ENCODE measurements around the gene HMX2. TPM values are rescaled to one million over a fixed set of nuclear protein-coding genes. Genes with fewer than 3 reads are reported as not detected.
A peak's percentile ranks its signal among the peaks of the same experiment; 100 is the strongest.

The HMX2 gene
- total and polyA plus RNA-seq, 2 of the 13 experiments (the other 11 are each of a cell fraction or from before 2014, with no cell fraction given), result not detected

DNA sequence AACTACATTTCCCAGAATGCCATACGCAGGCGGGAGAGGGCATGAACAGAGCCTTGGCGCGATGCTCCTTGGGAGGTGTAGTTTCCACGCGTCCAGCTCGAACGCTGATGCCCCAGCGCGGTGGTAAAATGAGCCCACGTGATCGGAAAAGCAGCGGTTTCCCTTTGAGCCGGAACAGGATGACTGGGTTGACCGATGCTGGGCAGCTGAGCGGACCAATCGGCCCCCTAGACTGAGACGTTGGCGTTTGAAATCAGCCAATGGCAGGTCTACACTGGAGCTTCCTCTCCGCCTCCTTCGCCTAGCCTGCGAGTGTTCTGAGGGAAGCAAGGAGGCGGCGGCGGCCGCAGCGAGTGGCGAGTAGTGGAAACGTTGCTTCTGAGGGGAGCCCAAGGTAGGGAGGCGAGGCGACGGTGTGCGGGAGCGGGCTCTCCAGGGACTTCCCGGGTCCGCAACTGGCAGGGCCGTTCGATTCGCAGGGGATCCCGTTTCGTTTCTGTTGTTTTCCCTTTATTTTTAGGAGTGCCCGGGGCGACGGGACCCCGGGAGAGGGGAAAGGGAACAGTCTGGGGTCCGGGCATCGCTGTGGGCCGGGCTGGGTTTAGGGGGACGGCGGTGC, 6.3 kb downstream of the HMX2 start, which contains the start of gene BUB3 (continued):
- peak; percentile 77 for TF ChIP-seq AGO2 (optimal IDR thresholded peaks at IDR 0.05; ENCODE audit: low read depth, low read length)
- TF ChIP-seq, protein P1, sequence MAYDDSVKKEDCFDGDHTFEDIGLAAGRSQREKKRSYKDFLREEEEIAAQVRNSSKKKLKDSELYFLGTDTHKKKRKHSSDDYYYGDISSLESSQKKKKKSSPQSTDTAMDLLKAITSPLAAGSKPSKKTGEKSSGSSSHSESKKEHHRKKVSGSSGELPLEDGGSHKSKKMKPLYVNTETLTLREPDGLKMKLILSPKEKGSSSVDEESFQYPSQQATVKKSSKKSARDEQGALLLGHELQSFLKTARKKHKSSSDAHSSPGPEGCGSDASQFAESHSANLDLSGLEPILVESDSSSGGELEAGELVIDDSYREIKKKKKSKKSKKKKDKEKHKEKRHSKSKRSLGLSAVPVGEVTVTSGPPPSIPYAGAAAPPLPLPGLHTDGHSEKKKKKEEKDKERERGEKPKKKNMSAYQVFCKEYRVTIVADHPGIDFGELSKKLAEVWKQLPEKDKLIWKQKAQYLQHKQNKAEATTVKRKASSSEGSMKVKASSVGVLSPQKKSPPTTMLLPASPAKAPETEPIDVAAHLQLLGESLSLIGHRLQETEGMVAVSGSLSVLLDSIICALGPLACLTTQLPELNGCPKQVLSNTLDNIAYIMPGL (CRISPR knock-in tag; IDR thresholded peaks at IDR 0.05; ENCODE audit: borderline replicate concordance in 1 of 2, low read depth in 1 of 2), result peak in 1 of 2 experiments; percentile 38; a peak in 3 of 4 replicates
- peak; percentile 99 for TF ChIP-seq THAP11 (CRISPR knock-in tag; IDR thresholded peaks at IDR 0.05)
- TF ChIP-seq SMAD9 (CRISPR knock-in tag; IDR thresholded peaks at IDR 0.05), result no peak
- TF ChIP-seq MIXL1 (CRISPR knock-in tag; IDR thresholded peaks at IDR 0.05), result no peak
- TF ChIP-seq, protein P2, sequence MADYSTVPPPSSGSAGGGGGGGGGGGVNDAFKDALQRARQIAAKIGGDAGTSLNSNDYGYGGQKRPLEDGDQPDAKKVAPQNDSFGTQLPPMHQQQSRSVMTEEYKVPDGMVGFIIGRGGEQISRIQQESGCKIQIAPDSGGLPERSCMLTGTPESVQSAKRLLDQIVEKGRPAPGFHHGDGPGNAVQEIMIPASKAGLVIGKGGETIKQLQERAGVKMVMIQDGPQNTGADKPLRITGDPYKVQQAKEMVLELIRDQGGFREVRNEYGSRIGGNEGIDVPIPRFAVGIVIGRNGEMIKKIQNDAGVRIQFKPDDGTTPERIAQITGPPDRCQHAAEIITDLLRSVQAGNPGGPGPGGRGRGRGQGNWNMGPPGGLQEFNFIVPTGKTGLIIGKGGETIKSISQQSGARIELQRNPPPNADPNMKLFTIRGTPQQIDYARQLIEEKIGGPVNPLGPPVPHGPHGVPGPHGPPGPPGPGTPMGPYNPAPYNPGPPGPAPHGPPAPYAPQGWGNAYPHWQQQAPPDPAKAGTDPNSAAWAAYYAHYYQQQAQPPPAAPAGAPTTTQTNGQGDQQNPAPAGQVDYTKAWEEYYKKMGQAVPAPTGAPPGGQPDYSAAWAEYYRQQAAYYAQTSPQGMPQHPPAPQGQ (CRISPR knock-in tag; IDR thresholded peaks at IDR 0.05; ENCODE audit: borderline replicate concordance), result no peak
- no peak for TF ChIP-seq PRMT3 (CRISPR knock-in tag; IDR thresholded peaks at IDR 0.05; ENCODE audit: borderline replicate concordance, low read depth)
- TF ChIP-seq SP5 (CRISPR knock-in tag; IDR thresholded peaks at IDR 0.05; ENCODE audit: borderline replicate concordance, low read depth), result peak; percentile 19; the same call in 1 of the 2 replicates
- TF ChIP-seq ZNF234 (CRISPR knock-in tag; conservative IDR thresholded peaks at IDR 0.05), result no peak
- TF ChIP-seq ATF1 (CRISPR knock-in tag; IDR thresholded peaks at IDR 0.05), result peak; percentile 85
- TF ChIP-seq THYN1 (CRISPR knock-in tag; IDR thresholded peaks at IDR 0.05; ENCODE audit: borderline replicate concordance, low read depth), result no peak
- TF ChIP-seq FOSL2 (CRISPR knock-in tag; IDR thresholded peaks at IDR 0.05), result peak; percentile 57
- TF ChIP-seq RFXAP (CRISPR knock-in tag; IDR thresholded peaks at IDR 0.05; ENCODE audit: borderline replicate concordance), result 0 out of 2 replicates have a peak, but pooled peaks have one; percentile 44
- TF ChIP-seq SMARCE1 (IDR thresholded peaks at IDR 0.05; ENCODE audit: borderline replicate concordance), result no peak
- TF ChIP-seq TRIM24 (CRISPR knock-in tag; IDR thresholded peaks at IDR 0.05), result no peak
- no peak for TF ChIP-seq ZNF776 (CRISPR knock-in tag; IDR thresholded peaks at IDR 0.05)
- TF ChIP-seq, protein P3, sequence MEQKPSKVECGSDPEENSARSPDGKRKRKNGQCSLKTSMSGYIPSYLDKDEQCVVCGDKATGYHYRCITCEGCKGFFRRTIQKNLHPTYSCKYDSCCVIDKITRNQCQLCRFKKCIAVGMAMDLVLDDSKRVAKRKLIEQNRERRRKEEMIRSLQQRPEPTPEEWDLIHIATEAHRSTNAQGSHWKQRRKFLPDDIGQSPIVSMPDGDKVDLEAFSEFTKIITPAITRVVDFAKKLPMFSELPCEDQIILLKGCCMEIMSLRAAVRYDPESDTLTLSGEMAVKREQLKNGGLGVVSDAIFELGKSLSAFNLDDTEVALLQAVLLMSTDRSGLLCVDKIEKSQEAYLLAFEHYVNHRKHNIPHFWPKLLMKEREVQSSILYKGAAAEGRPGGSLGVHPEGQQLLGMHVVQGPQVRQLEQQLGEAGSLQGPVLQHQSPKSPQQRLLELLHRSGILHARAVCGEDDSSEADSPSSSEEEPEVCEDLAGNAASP (CRISPR knock-in tag; IDR thresholded peaks at IDR 0.05; ENCODE audit: borderline replicate concordance), result peak; percentile 11
- no peak for TF ChIP-seq ZC3H4 (CRISPR knock-in tag; IDR thresholded peaks at IDR 0.05; ENCODE audit: borderline replicate concordance)
- TF ChIP-seq YEATS2 (CRISPR knock-in tag; IDR thresholded peaks at IDR 0.05; ENCODE audit: borderline replicate concordance), result peak; percentile 88
- TF ChIP-seq, protein P4, sequence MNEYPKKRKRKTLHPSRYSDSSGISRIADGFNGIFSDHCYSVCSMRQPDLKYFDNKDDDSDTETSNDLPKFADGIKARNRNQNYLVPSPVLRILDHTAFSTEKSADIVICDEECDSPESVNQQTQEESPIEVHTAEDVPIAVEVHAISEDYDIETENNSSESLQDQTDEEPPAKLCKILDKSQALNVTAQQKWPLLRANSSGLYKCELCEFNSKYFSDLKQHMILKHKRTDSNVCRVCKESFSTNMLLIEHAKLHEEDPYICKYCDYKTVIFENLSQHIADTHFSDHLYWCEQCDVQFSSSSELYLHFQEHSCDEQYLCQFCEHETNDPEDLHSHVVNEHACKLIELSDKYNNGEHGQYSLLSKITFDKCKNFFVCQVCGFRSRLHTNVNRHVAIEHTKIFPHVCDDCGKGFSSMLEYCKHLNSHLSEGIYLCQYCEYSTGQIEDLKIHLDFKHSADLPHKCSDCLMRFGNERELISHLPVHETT (CRISPR knock-in tag; conservative IDR thresholded peaks at IDR 0.05), result peak; percentile 63; the same call in 1 of the 2 replicates
- peak; percentile 27 for TF ChIP-seq TAF15 (IDR thresholded peaks at IDR 0.05; ENCODE audit: low read depth, low read length, poor library complexity, severe bottlenecking)

All from HepG2 (cell line).